Measurements from ENCODE around the gene SPOP.

Gene SPOP

GRCh38 chr17:49692751-49693150 lies 14.9 kb upstream of the SPOP start:
- DNase-seq (ENCODE audit: extremely low spot score): no peak
- ChIA-PET POLR2A (interaction anchor here (1.0 kb wide), 1 partner anchor 123 kb away, joined by 3 read pairs; no protein-coding TSS in a partner anchor), CTCF (interaction anchor here (0.6 to 1.5 kb wide), 2 partner anchors 122 to 124 kb away, joined by 3 read pairs; no protein-coding TSS in a partner anchor)
- TF ChIP-seq NFRKB (IDR thresholded peaks at IDR 0.05) (no peak), SUZ12 (IDR thresholded peaks at IDR 0.05) (no peak), FOXM1 (IDR thresholded peaks at IDR 0.05; ENCODE audit: borderline replicate concordance) (no peak), TARDBP (IDR thresholded peaks at IDR 0.05) (no peak), ARNT (IDR thresholded peaks at IDR 0.05) (no peak), L3MBTL2 (conservative IDR thresholded peaks at IDR 0.05) (no peak), CTBP1 (IDR thresholded peaks at IDR 0.05; ENCODE audit: borderline replicate concordance) (no peak), LEF1 (IDR thresholded peaks at IDR 0.05; ENCODE audit: borderline replicate concordance) (no peak), ELF4 (IDR thresholded peaks at IDR 0.05) (no peak), FOXK2 (IDR thresholded peaks at IDR 0.05) (no peak), ZNF384 (IDR thresholded peaks at IDR 0.05) (no peak), HDGF (IDR thresholded peaks at IDR 0.05; ENCODE audit: borderline replicate concordance) (no peak), FOXA1 (IDR thresholded peaks at IDR 0.05) (no peak), BHLHE40 (IDR thresholded peaks at IDR 0.05; ENCODE audit: borderline replicate concordance) (no peak)

GRCh38 chr17:49691677-49692191 lies 13.8 kb upstream of the SPOP start:
- DNase-seq (ENCODE audit: extremely low spot score): no peak
- CTCF ChIA-PET: interaction anchor here (0.6 to 1.6 kb wide), 4 partner anchors 11 to 1722 kb away, joined by 3 to 6 read pairs (median 4); no protein-coding TSS in a partner anchor
- POLR2A ChIA-PET: interaction anchor here (1.4 kb wide), 1 partner anchor 14 kb away, joined by 6 read pairs; the partner anchor contains the start of gene SPOP
- TF ChIP-seq L3MBTL2 (conservative IDR thresholded peaks at IDR 0.05) (no peak), NFRKB (IDR thresholded peaks at IDR 0.05) (no peak), CTBP1 (IDR thresholded peaks at IDR 0.05; ENCODE audit: borderline replicate concordance) (no peak), LEF1 (IDR thresholded peaks at IDR 0.05; ENCODE audit: borderline replicate concordance) (no peak), FOXA1 (IDR thresholded peaks at IDR 0.05) (no peak), BHLHE40 (IDR thresholded peaks at IDR 0.05; ENCODE audit: borderline replicate concordance) (no peak)

GRCh38 chr17:49691086-49691676 lies 13.3 kb upstream of the SPOP start:
- CTCF ChIA-PET: interaction anchor here (0.6 to 1.6 kb wide), 4 partner anchors 10 to 1721 kb away, joined by 3 to 6 read pairs (median 4); no protein-coding TSS in a partner anchor
- no peak for DNase-seq (ENCODE audit: extremely low spot score)
- POLR2A ChIA-PET: interaction anchor here (1.4 kb wide), 1 partner anchor 14 kb away, joined by 6 read pairs; the partner anchor contains the start of gene SPOP
- TF ChIP-seq NFRKB (IDR thresholded peaks at IDR 0.05) (no peak), FOXA1 (IDR thresholded peaks at IDR 0.05) (no peak), BHLHE40 (IDR thresholded peaks at IDR 0.05; ENCODE audit: borderline replicate concordance) (no peak), HDGF (IDR thresholded peaks at IDR 0.05; ENCODE audit: borderline replicate concordance) (no peak), CTBP1 (IDR thresholded peaks at IDR 0.05; ENCODE audit: borderline replicate concordance) (no peak), FOXK2 (IDR thresholded peaks at IDR 0.05) (no peak), ZNF384 (IDR thresholded peaks at IDR 0.05) (no peak), PKNOX1 (IDR thresholded peaks at IDR 0.05) (no peak), FOXM1 (IDR thresholded peaks at IDR 0.05; ENCODE audit: borderline replicate concordance) (no peak), ARNT (IDR thresholded peaks at IDR 0.05) (no peak), SUZ12 (IDR thresholded peaks at IDR 0.05) (no peak), L3MBTL2 (conservative IDR thresholded peaks at IDR 0.05) (no peak), ELF4 (IDR thresholded peaks at IDR 0.05) (no peak), SP1 (IDR thresholded peaks at IDR 0.05) (no peak), TARDBP (IDR thresholded peaks at IDR 0.05) (no peak), LEF1 (IDR thresholded peaks at IDR 0.05; ENCODE audit: borderline replicate concordance) (no peak)

- CTCF ChIA-PET: interaction anchor here (0.6 to 2.4 kb wide), 2 partner anchors 121 to 129 kb away, joined by 3 to 9 read pairs; no protein-coding TSS in a partner anchor
- POLR2A ChIA-PET: no interaction called here
These were observed 12.4 kb upstream of the SPOP start for GRCh38 chr17:49690256-49690655.

GRCh38 chr17:49688848-49689247 lies 11.0 kb upstream of the SPOP start:
- CTCF ChIA-PET: interaction anchor here (1.2 to 2.4 kb wide), 2 partner anchors 119 to 132 kb away, joined by 4 to 9 read pairs; no protein-coding TSS in a partner anchor
- TF ChIP-seq SP1 (IDR thresholded peaks at IDR 0.05) (no peak), L3MBTL2 (conservative IDR thresholded peaks at IDR 0.05) (no peak), BHLHE40 (IDR thresholded peaks at IDR 0.05; ENCODE audit: borderline replicate concordance) (no peak), NFRKB (IDR thresholded peaks at IDR 0.05) (no peak), PKNOX1 (IDR thresholded peaks at IDR 0.05) (no peak)
- DNase-seq (ENCODE audit: extremely low spot score): no peak
- POLR2A ChIA-PET: interaction anchor here (2.1 kb wide), 1 partner anchor 119 kb away, joined by 7 read pairs; no protein-coding TSS in a partner anchor

More at GRCh38 chr17:49690256-49690655, 12.4 kb upstream of the SPOP start:
- no peak for DNase-seq (ENCODE audit: extremely low spot score)
- TF ChIP-seq TARDBP (IDR thresholded peaks at IDR 0.05) (no peak), LEF1 (IDR thresholded peaks at IDR 0.05; ENCODE audit: borderline replicate concordance) (no peak), ZNF384 (IDR thresholded peaks at IDR 0.05) (no peak), ELF4 (IDR thresholded peaks at IDR 0.05) (no peak), HDGF (IDR thresholded peaks at IDR 0.05; ENCODE audit: borderline replicate concordance) (no peak), NFRKB (IDR thresholded peaks at IDR 0.05) (no peak)

- DNase-seq (ENCODE audit: extremely low spot score): no peak
- ChIA-PET POLR2A (interaction anchor here (1.3 to 2.1 kb wide), 2 partner anchors 11 to 118 kb away, joined by 5 to 7 read pairs; partner anchors contain the start of gene SPOP), CTCF (interaction anchor here (2.4 kb wide), 1 partner anchor 118 kb away, joined by 9 read pairs; no protein-coding TSS in a partner anchor)
- TF ChIP-seq ARNT (IDR thresholded peaks at IDR 0.05): no peak
- TF ChIP-seq TARDBP (IDR thresholded peaks at IDR 0.05): no peak
- TF ChIP-seq PKNOX1 (IDR thresholded peaks at IDR 0.05): no peak
- no peak for TF ChIP-seq LEF1 (IDR thresholded peaks at IDR 0.05; ENCODE audit: borderline replicate concordance)
- TF ChIP-seq HDGF (IDR thresholded peaks at IDR 0.05; ENCODE audit: borderline replicate concordance): no peak
- TF ChIP-seq SP1 (IDR thresholded peaks at IDR 0.05): no peak
- TF ChIP-seq L3MBTL2 (conservative IDR thresholded peaks at IDR 0.05): no peak; the same call in 1 of the 2 replicates
- no peak for TF ChIP-seq FOXK2 (IDR thresholded peaks at IDR 0.05)
These were observed 10.1 kb upstream of the SPOP start for GRCh38 chr17:49687878-49688491.
